Measurements from ENCODE around the gene BET1.

The BET1 gene

GRCh38 chr7:94015538-94015937 lies 11.4 kb upstream of the BET1 start:
- no peak overlapping the region for H3K4me3 ChIP-seq (ENCODE audit: low read depth, low read length)

DNA sequence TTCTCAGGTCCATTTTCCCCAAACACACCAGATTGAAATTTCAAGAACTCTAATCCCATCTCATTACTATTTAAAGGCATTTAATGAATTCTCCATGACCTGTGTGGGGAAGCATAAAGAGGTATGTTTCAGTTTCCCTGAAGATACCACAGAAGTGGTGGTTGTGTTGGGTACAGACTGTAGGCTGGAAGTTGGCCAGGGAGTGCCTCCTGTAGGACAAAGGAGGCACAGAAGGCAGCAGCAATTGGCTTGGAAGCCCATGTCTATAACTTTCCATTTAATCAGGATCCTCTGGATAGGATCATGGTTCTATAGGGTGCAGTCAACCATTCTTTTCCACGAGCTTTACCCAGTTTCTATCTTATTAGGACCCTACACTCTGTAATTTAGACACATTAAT lies 8.6 kb upstream of the BET1 start:
- H3K4me3 ChIP-seq (ENCODE audit: low read depth, low read length) = no peak overlapping the region

GRCh38 chr7:94011714-94012353 lies 7.7 kb upstream of the BET1 start:
- H3K4me3 ChIP-seq (ENCODE audit: low read depth, low read length) = no peak overlapping the region

- H3K4me3 ChIP-seq (ENCODE audit: low read depth, low read length) = no peak overlapping the region
These were observed 4.4 kb upstream of the BET1 start for GRCh38 chr7:94008537-94008936.

DNA sequence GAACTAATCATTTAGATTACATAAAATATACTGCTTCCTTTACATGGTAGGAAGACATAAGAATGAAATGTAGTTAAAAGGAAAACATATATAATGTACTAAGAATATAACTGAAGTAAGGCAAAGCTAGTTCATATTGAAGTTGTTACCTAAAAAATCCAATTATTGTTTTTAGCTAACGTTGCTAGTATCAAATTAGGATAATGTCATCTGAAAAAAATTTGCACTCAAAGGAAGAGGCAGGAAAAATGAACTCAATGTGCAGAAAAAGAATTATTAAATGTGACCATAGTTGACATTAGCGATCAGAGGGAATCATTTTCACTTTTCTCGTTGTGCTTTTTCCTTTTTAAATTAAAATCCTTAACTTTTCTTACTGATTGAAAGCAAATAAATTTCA lies 1.6 kb upstream of the BET1 start:
- no peak overlapping the region for H3K4me3 ChIP-seq (ENCODE audit: low read depth, low read length)

DNA sequence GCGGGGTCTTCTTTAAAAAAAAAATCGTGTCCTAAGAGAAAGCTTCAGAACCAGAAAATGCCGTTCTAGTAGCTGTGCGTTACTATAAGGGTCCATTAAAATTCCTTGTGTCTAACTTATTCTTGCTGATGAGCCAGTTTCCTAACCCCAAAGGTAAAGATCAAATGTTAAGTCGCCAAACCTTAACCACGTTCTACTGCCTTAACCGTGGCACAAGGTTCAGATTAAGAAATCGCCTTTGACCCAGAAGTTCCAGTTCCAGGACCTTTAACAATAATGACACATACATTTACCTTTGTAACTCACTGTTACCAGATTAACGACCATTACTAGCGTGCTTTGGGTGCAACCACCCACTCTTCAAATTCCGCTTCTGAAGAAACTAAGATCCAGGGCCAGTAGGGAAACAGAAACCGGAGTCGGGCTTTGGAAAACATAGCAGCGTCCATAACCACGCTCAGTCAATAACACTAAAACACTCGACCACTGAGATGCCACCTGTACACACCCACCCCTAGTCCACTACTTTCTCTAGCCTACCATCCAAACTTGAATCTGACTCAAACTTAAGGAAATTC lies 620 bp downstream of the BET1 start:
- H3K4me3 ChIP-seq (ENCODE audit: low read depth, low read length) = peak overlapping the region; percentile 90

DNA sequence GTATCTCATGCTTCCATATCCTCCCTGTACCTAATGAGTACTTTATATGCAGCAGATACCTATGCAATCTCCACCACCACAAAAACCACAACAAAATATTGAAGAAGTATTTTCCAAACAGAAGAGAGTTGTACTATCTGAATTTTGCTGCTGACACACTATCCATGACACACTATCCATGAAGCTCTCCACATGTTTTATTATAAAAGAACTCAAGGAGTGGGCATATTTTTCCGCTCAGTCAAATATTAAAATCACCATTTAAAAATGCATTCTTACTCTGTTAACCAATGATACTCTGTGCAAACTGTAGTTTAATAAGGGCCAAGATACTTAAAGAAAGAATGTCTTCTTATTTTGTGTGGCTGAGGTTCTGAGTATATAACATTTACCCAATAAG lies 2.8 kb downstream of the BET1 start:
- H3K4me3 ChIP-seq (ENCODE audit: low read depth, low read length) = no peak overlapping the region

DNA sequence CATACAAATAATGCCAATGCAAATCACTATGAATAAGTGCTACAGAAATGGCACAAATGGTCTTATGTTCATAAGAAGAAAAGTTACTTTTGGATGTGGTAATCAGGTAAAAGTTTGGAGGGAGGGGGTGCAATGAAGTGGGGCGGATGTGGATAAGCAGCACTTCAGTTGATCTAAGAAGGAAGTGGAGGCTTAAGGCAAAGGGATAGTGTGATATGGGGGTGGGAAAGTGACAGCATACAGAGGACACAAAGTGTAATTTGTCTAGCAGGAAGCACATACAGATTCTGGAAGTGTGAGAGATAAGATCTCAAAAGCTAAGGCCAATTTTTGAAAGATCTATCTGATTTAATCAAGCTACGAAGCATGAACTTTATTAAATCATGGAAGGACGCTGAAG lies 6.3 kb downstream of the BET1 start:
- H3K4me3 ChIP-seq (ENCODE audit: low read depth, low read length) = no peak overlapping the region

DNA sequence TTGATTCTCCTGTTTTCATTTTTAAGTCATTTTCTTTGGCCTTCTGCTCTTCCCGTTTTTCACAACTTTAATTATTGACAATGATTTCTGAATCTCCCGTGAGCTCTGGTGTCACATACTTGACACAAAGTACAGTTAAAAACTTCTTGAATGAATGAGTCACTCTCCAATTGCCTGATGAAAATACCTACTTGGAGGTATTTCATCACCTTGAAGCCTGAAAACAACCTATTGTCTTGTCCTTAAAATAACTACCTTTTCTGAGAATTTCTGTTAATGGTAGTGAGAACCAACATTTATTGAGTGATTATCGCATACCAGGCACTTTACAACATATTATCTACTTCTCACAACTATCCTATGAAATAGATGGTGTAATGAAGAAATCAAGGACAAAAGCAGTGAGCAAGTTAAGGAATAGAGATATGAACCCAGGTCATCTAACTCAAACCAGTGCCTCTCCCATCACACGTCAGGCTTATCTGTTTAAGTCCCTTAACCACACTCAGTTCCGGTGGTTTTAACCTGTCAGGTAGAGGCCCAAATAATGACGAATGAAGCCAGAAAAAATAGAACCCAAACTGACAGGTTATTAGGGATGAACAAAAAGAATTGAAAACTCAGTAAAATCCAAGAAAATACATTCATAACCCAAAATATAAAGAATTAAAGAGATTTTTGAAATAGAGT lies 11.6 kb downstream of the BET1 start:
- no peak overlapping the region for H3K4me3 ChIP-seq (ENCODE audit: low read depth, low read length)

DNA sequence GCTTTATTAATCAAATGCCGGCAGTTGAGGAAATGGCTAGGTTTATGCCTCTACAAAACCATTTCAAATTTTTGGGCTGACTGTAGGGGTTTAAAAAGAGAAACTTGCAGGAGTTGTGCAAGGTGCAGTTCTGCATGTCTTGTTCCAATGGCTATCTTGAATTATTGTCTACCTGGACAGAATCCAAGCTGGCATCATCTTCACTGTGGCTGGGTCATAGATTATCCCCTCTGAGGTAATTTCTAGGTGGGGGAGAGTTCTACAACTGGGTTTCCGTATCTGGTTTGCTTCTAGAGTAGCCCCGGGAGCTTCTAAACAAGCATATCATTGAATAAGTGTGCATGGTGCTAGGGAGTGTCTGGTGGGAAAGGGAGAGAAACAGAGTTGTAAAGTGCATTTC lies 16.9 kb downstream of the BET1 start:
- H3K4me3 ChIP-seq (ENCODE audit: low read depth, low read length) = no peak overlapping the region

- H3K4me3 ChIP-seq (ENCODE audit: low read depth, low read length) = no peak overlapping the region
These were observed 19.1 kb downstream of the BET1 start for GRCh38 chr7:93985101-93985500.

GRCh38 chr7:93984024-93984423 lies 20.1 kb downstream of the BET1 start:
- no peak overlapping the region for H3K4me3 ChIP-seq (ENCODE audit: low read depth, low read length)

GRCh38 chr7:93981480-93981874 lies 22.7 kb downstream of the BET1 start:
- no peak overlapping the region for H3K4me3 ChIP-seq (ENCODE audit: low read depth, low read length)

DNA sequence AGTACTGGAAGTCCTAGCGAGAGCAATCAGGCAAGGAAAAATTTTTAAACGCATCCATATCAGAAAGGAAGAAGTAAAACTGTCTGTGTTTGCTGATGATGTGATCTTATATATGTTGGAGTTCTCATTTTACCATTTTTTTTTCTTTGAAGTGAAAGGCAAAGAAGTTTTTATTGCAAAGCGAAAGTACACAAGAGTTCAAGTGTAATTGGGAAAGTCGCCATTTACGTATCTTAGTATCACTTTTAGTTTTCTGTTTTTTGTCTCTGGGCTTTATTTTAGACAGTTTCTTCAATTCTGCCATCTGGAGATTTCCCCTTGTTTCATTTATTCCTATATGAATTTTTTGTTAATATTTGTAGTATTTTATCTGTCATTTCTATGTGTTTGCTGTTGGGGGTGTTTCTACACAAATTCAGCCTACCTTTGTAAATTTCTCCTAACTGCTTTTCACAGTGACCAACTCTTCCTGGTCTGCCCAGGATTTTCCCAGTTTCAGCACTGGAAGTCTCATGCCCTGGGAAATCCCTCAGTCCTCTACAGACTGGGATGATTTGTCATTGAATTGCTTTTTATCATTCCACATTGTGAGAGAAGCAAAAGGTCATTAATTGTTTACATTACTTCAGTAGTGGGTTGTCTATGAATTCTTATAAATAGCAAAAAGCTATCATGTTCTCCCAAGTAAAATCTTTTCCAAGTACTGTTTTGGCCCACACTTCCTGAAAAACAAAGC lies 23.2 kb downstream of the BET1 start:
- no peak overlapping the region for H3K4me3 ChIP-seq (ENCODE audit: low read depth, low read length)

DNA sequence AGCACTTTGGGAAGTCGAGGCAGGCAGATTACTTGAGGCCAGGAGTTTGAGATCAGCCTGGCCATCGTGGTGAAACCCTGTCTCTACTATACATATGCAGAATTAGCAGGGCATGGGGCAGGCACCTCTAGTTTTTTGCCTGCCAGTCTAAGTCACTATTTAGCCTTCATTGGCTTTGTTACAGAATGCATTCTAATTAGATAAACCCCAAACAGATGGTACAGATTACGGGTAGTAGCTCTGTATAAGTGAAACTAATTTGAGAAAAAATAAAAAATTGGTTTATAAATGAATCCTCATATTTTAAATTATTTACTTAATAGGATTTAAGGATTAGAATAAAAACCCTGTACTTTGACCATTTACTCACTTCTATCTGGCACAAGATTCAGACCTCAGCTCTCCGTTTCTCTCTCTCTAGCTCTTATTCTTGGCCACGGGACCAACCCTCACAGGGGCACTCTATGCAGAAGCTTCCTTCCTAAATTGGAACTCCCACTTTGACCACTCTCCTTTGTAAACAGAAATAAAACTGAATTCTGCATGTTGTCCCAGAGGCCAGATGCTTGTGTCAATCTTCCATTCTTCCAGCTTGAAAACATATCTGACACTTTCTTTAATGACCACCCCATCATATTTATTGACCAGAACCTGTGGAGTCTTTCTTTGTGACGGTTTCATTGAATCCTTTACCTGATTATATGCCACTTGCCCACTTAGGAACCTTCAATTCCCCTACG lies 26.8 kb downstream of the BET1 start:
- no peak overlapping the region for H3K4me3 ChIP-seq (ENCODE audit: low read depth, low read length)

DNA sequence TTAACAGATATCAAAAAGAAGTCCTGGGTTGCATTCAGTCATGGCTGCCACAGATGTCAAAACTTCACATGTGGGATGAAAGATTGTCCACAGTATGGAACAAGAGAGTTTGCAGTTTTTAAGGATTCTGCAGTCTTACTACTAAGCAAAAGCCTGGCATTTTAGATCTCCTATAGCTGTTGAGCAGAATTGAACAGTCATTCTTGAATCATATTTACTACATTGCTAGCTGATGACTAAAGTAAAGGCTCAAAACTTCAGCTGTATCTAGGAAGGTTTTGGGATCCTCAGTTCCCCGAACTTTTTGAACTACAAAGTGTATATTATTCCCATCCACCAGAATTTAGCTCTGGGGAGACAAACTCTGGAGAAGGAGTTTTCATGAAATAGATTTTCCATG lies 31.0 kb downstream of the BET1 start:
- no peak overlapping the region for H3K4me3 ChIP-seq (ENCODE audit: low read depth, low read length)

DNA sequence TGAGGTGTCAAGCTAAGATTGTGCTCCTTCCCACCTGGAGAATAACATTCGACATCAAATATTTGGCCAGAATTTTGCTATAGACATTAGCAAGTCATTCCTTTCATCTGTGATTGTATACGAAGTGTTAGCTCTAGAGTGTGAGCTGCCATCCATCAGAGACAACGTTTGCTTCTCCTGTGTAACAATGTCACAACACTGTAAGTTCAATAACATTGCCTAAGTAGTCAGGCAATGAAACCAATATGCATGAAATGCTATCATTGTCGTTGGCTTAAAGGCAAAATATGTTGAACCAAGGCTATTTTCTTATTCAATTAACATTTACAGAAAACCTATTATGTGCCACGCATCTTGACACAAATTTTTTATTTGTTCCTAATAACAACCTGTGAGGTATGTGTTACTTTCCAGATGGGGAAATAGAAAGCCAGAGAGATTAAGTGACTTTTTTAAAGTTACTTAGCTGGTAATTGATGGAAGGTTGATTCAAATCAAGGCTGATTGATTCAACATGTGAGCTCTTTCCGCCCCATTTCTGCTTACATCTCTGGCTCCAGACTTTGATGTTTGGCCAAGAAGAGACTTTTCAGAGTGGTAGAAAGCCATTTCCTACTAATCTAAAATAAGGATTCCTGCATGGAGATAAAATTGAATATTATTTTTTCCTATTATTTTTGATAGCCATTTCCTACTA lies 32.0 kb downstream of the BET1 start:
- no peak overlapping the region for H3K4me3 ChIP-seq (ENCODE audit: low read depth, low read length)

GRCh38 chr7:93968911-93969620 lies 35.1 kb downstream of the BET1 start:
- H3K4me3 ChIP-seq (ENCODE audit: low read depth, low read length) = no peak overlapping the region

GRCh38 chr7:93964813-93965212 lies 39.3 kb downstream of the BET1 start:
- no peak overlapping the region for H3K4me3 ChIP-seq (ENCODE audit: low read depth, low read length)

GRCh38 chr7:93964262-93964661 lies 39.9 kb downstream of the BET1 start:
- H3K4me3 ChIP-seq (ENCODE audit: low read depth, low read length) = no peak overlapping the region
